ENCODE results near the gene USP2. TPM values are rescaled to one million over a fixed set of nuclear protein-coding genes. Genes with fewer than 3 reads are reported as not detected.
"Not testable (repeated sequence)": the region's sequence is repeated elsewhere in the genome, so short reads cannot be mapped to it uniquely, and the experiment has no call there.

USP2 gene
- polyA plus RNA-seq, 1 donor = 62.9 TPM

- no peak for DNase-seq (ENCODE audit: low read depth)
Measured at GRCh38 chr11:119412072-119412471, 30.6 kb upstream of the USP2 start.

DNA sequence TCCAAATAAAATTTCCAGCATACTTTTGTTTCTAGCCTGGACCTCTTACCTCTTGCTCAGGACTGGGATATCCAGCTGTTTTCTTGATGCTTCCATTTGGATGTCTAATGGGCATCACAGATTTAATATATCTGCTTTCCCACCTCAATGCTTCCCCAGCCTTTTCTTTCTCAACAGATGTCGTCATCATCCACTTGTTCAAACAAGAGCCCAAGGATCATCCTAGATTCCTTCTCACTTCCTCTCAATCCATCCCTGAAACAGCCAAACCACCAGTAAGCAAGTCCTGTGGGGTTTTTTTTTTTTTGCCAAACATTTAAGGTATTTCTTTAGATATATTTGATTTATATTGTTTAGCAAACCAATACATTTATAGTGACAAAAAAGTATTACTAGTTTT lies 29.0 kb upstream of the USP2 start:
- no peak for DNase-seq (ENCODE audit: low read depth)

DNA sequence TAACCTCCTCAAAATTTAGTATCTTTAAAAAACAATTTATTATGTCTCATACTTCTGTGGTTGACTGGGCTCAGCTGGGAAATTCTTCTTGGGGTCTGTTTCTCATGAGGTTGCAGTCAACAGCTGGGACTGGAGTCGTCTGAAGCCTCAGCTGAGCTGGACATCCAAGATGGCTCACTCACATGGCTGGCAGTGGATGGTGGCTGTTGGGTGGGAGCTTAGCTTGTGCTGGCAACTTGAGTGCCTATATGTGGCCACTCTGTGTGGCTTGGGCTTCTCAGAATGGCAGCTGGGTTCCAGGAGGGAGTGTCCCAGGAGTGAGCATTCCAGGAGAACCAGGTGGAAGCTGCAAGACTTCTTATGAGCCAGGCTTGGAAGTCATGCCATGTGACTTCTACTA lies 28.2 kb upstream of the USP2 start:
- DNase-seq (ENCODE audit: low read depth) = no peak

- DNase-seq (ENCODE audit: low read depth) = no peak
Measured at GRCh38 chr11:119406005-119406404, 24.5 kb upstream of the USP2 start.

DNA sequence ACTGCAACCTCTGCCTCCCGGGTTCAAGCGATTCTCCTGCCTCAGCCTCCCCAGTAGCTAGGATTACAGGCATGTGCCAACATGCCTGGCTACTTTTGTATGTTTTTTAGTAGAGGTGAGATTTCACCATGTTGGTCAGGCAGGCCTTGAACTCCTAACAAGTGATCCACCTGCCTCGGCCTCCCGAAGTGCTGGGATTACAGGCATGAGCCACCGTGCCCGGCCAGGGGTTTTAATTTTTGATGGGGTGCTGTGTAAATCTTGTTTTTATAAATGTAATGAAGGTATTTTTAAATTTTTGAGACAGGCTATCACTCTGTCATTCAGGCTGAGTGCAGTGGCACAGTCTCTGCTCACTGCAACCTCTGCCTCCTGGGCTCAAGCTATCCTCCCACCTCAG lies 24.0 kb upstream of the USP2 start:
- DNase-seq (ENCODE audit: low read depth) = not testable (repeated sequence)

DNA sequence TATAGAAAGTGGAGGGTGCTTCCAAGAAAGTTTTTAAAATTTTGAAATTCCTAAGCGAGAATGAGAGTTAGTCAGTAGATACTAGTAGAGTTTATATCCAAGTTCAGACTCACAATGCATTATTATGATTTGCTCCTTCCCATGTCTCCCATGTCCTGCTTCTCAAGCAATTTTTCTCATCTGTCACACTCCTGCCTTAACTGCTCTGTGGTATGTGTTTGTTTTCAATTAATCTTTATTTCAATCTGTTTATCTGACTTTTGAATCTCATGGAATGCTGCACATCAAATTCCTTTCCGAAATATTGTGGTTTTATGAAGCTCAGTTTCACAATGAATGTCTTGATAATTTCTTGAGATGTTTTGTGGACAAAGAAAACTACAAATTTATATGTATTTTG lies 23.4 kb upstream of the USP2 start:
- no peak for DNase-seq (ENCODE audit: low read depth)

DNA sequence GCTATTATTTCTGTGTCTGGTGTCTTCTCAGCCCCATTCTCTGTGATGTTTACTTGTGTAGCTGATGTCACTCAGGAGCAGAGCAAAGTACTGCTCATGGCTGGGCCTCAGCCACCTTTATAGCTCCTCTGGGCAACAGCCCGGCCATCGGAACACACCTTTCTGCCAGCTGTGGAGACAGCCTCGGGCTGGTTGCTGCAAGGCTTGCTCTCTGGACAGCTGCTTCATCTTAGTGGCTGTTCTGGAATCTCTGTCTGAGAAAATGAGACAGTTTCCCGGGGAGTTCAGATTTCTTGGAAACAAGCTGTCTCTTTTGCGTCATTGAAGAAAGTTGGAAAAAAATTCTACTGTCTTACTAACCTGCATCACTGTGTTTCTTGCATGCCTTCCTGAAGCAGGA lies 21.5 kb upstream of the USP2 start:
- DNase-seq (ENCODE audit: low read depth) = no peak

GRCh38 chr11:119402470-119402869 lies 21.0 kb upstream of the USP2 start:
- DNase-seq (ENCODE audit: low read depth) = no peak

DNA sequence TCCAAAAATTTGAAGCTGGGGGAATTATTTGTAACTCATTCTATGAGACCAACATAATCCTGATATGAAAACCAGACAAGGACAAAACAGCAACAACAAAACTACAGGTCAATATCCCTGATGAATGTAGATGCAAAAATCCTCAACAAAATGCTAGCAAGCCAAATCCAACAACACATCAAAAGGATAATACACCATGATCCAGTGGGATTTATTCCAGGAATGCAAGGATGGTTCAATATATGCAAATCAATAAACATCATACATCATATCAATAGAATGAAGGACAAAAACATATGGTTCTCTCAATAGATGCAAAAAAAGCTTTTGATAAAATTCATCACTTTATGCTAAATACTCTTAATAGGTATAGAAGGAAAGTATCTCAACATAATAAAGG lies 19.4 kb upstream of the USP2 start:
- DNase-seq (ENCODE audit: low read depth) = no peak

GRCh38 chr11:119397740-119398139 lies 16.2 kb upstream of the USP2 start:
- no peak for DNase-seq (ENCODE audit: low read depth)

GRCh38 chr11:119396835-119397234 lies 15.3 kb upstream of the USP2 start:
- no peak for DNase-seq (ENCODE audit: low read depth)

DNA sequence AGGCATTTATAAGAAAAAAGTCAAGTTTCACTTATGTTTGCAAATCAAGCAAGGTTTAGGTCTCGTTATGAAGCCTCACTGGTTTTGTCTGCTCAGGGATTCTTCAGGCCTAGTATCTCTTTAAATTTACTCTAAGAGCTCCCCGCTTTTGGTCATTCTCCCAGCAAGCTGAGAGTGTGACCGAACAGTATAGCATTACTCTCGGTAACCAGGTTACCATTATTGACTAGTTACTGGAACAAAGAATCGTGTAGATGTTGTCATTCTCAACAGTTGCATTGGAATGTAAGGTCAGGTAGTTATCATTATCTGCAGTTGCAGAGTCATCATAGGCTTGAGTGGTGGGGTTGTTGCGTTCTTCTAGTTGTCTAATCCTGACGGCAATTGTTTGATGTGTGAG lies 9.8 kb upstream of the USP2 start:
- DNase-seq (ENCODE audit: low read depth) = no peak

DNA sequence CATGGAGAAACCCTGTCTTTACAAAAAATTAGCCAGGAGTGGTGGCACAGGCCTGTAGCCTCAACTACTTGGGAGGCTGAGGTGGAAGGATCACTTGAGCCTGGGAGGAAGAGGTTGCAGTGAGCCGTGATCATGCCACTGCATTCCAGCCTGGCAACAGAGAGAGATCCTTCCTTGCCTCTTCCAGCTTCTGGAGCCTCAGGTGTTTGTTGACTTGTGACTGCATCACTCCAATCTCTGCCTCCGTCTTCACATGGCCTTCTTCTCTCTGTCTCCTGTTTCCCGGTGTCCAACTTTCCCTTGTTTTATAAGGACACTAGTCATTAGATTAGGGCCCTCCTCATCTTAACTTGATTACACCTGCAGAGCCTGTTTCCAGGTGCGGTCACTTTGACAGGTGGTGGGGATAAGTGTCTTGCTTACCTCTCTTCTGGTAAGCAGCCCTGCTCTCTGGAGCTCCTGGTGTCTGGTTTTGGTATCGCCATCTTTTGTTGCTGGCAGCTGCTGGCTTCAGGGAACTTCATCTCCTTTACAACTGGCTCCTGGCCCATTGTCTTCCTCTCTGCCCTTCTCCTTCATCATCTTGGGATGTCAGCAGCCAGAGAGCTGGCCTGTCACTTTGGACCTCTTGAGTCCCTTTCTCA lies 8.2 kb upstream of the USP2 start:
- no peak for DNase-seq (ENCODE audit: low read depth)

DNA sequence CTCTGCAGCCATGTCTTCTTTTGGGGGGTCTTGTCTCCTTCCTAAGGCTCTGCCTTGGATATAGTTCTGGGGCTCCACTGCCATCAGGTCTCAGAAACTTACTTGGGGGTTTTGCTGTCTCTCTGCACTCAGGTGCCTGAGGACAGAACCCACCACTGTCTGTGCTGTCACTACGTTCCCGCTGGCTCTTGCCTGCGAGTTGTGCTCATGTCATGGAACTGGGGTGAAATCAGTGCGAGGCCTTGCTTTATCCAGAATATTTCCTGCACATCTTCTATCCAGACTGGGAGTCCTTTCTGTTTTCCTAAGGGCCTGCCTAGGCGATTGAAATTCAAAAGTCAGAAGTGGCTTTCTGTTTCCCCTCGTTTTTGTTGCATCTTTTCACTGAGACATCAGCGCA lies 6.6 kb upstream of the USP2 start:
- no peak for DNase-seq (ENCODE audit: low read depth)

GRCh38 chr11:119384332-119384731 lies 2.8 kb upstream of the USP2 start:
- no peak for DNase-seq (ENCODE audit: low read depth)

- not testable (repeated sequence) for DNase-seq (ENCODE audit: low read depth)
Measured at GRCh38 chr11:119382513-119382912, 1.0 kb upstream of the USP2 start.

DNA sequence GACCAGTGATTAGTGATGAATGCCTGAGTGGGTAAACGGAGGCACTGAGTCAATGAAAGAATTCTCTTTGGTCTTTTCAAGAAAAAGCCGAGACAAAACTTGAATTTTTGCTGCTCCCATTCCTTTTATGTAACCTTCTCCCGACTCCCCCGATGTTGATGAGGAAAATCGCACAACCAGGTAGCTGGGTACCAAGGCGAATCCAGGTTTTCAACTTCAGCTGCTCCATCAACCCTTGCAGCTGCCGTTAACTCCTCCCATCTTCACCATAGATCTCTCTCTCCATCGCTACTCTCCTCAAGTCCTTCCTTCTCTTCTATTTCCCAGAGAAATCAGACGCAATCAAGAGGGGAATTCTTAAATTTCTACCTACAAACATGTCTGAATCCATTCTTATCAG lies 611 bp upstream of the USP2 start:
- DNase-seq (ENCODE audit: low read depth) = no peak

GRCh38 chr11:119380827-119381180 lies 686 bp downstream of the USP2 start:
- DNase-seq (ENCODE audit: low read depth) = no peak

GRCh38 chr11:119380160-119380826 lies 1.2 kb downstream of the USP2 start:
- no peak for DNase-seq (ENCODE audit: low read depth)

GRCh38 chr11:119378851-119379465 lies 2.5 kb downstream of the USP2 start:
- no peak for DNase-seq (ENCODE audit: low read depth)

- DNase-seq (ENCODE audit: low read depth) = no peak
Measured at GRCh38 chr11:119377961-119378667, 3.4 kb downstream of the USP2 start.

GRCh38 chr11:119377112-119377901 lies 4.2 kb downstream of the USP2 start:
- DNase-seq (ENCODE audit: low read depth) = no peak

All from forelimb muscle (tissue), 1 donor.